H1 (cell line): ENCODE results near the gene PTGFR. TPM values are rescaled to one million over a fixed set of nuclear protein-coding genes. Genes with fewer than 3 reads are reported as not detected.

Source experiments
- CTCF ChIA-PET: fragments of 300-600 bp; sonication (Branson Sonifier 250); formaldehyde crosslinking; loops from one replicate; lab custom pipeline; 2021; ENCODE audit not compliant: partially characterized antibody; lab: Charles Lee
- POLR2A ChIA-PET: fragments of 300-600 bp; sonication (Branson Sonifier 250); formaldehyde crosslinking; loops from one replicate; lab custom pipeline; 2021; ENCODE audit warnings: inconsistent platforms; ENCODE audit not compliant: partially characterized antibody; lab: Charles Lee
- DNase-seq, 2 experiments: peaks; one replicate each; pipeline versions ENCODE4 v3.0.0 to v3.0.0-alpha.2; 2010 to 2022; ENCODE audit warnings: low spot score in 2 of 2, low read depth in 1 of 2, mixed read lengths in 1 of 2
- FAIRE-seq: peaks from 2 replicates; lab custom pipeline; 2011; peaks lifted over from hg19 to GRCh38; lab: Jason Lieb, UNC
- H2AFZ ChIP-seq: 2 replicates; pipeline ENCODE4 v1.8.1; 2012; ENCODE audit warnings: low read length, inconsistent platforms
- H2AK5ac ChIP-seq: 2 replicates; pipeline ENCODE4 v1.6.1; 2013; ENCODE audit warnings: low read depth, low read length
- H2BK120ac ChIP-seq: replicated peaks from 2 replicates; pipeline ENCODE3; 2013; ENCODE audit warnings: low read depth, low read length, inconsistent platforms
- H2BK12ac ChIP-seq: 2 replicates; pipeline ENCODE4 v1.6.1; 2013; ENCODE audit warnings: low read depth, low read length
- H2BK15ac ChIP-seq: 2 replicates; pipeline ENCODE4 v1.6.1; 2013; ENCODE audit warnings: low read length
- H2BK20ac ChIP-seq: 2 replicates; pipeline ENCODE4 v1.6.1; 2013; ENCODE audit warnings: low read length
- H2BK5ac ChIP-seq: 2 replicates; pipeline ENCODE4 v1.6.1; 2013; ENCODE audit warnings: low read depth, low read length
- H3K14ac ChIP-seq: 2 replicates; pipeline ENCODE4 v1.6.1; 2013; ENCODE audit warnings: inconsistent platforms; ENCODE audit not compliant: insufficient read length
- H3K18ac ChIP-seq: 2 replicates; pipeline ENCODE4 v1.6.1; 2013; ENCODE audit warnings: low read length; ENCODE audit errors: extremely low read depth
- H3K23ac ChIP-seq: 2 replicates; pipeline ENCODE4 v1.6.1; 2013; ENCODE audit warnings: inconsistent platforms; ENCODE audit not compliant: insufficient read length
- H3K23me2 ChIP-seq: 2 replicates; pipeline ENCODE4 v1.6.1; 2013; ENCODE audit warnings: low read depth, low read length
- H3K27ac ChIP-seq: 2 replicates; pipeline ENCODE4 v1.6.1; 2011; ENCODE audit warnings: low read depth, low read length, inconsistent platforms
- H3K27me3 ChIP-seq, 4 experiments: replicated peaks in 1 of 4; 1 replicate in 1 of 4; 2 replicates in 3 of 4; pipeline versions ENCODE4 v1.6.1 to v1.8.1; 2011 to 2013; ENCODE audit warnings: low read length in 3 of 4, mild to moderate bottlenecking in 3 of 4, inconsistent platforms in 2 of 4, mixed read lengths in 2 of 4, moderate library complexity in 1 of 4; ENCODE audit not compliant: control insufficient read depth in 3 of 4, insufficient read depth in 3 of 4; ENCODE audit errors: extremely low read depth in 1 of 4
- H3K36me3 ChIP-seq, 4 experiments: 2 replicates each; pipeline versions ENCODE4 v1.6.1 to v1.8.1; 2011 to 2013; ENCODE audit warnings: mild to moderate bottlenecking in 4 of 4, low read length in 3 of 4, moderate library complexity in 2 of 4, control low read depth in 1 of 4, inconsistent platforms in 1 of 4; ENCODE audit not compliant: insufficient read depth in 4 of 4, control insufficient read depth in 2 of 4
- H3K4ac ChIP-seq: replicated peaks from 2 replicates; pipeline ENCODE3; 2013; ENCODE audit warnings: low read length, low read depth, mixed read lengths, inconsistent platforms; ENCODE audit not compliant: insufficient read length
- H3K4me1 ChIP-seq, 4 experiments: replicated peaks in 1 of 4; 1 replicate in 1 of 4; 2 replicates in 3 of 4; pipeline versions ENCODE4 v1.6.1 to v1.8.1; 2011 to 2013; ENCODE audit warnings: low read length in 3 of 4, inconsistent platforms in 2 of 4, mixed read lengths in 1 of 4; ENCODE audit not compliant: insufficient read depth in 4 of 4, control insufficient read depth in 3 of 4
- H3K4me2 ChIP-seq, 2 experiments: 2 replicates each; pipeline versions ENCODE4 v1.6.1 to v1.8.1; 2011 to 2013; ENCODE audit warnings: low read depth in 2 of 2, low read length in 2 of 2, control low read depth in 1 of 2, inconsistent platforms in 1 of 2, mild to moderate bottlenecking in 1 of 2; ENCODE audit not compliant: insufficient read depth in 1 of 2
- H3K4me3 ChIP-seq, 4 experiments: fragments of 200-600, 300-600 bp in 1 of 4; sonication (generic), shearing (Covaris generic), sonication (Bioruptor Twin) in 1 of 4; 2 replicates each; pipeline versions ENCODE4 v1.5.1 to v1.8.1; 2011 to 2016; ENCODE audit warnings: low read length in 4 of 4, low read depth in 3 of 4, control low read depth in 2 of 4, inconsistent platforms in 2 of 4, mild to moderate bottlenecking in 2 of 4, mixed read lengths in 1 of 4, moderate library complexity in 1 of 4; ENCODE audit not compliant: insufficient read depth in 2 of 4; ENCODE audit errors: extremely low read depth in 1 of 4
- H3K56ac ChIP-seq: replicated peaks from 2 replicates; pipeline ENCODE3; 2013; ENCODE audit warnings: low read depth, mild to moderate bottlenecking, mixed read lengths, low read length, inconsistent platforms; ENCODE audit not compliant: insufficient read length
- H3K79me1 ChIP-seq: 2 replicates; pipeline ENCODE4 v1.6.1; 2013; ENCODE audit warnings: low read depth, low read length, control low read depth
- H3K79me2 ChIP-seq, 2 experiments: 2 replicates each; pipeline versions ENCODE4 v1.6.1 to v1.8.1; 2012 to 2013; ENCODE audit warnings: low read length in 2 of 2, mild to moderate bottlenecking in 2 of 2, inconsistent platforms in 1 of 2; ENCODE audit not compliant: insufficient read depth in 2 of 2, control insufficient read depth in 1 of 2
- H3K9ac ChIP-seq, 4 experiments: replicated peaks in 1 of 4; 1 replicate in 1 of 4; 2 replicates in 3 of 4; pipeline versions ENCODE4 v1.6.1 to v1.8.1; 2011 to 2013; ENCODE audit warnings: low read depth in 3 of 4, low read length in 3 of 4, control low read depth in 2 of 4, mild to moderate bottlenecking in 2 of 4, moderate library complexity in 2 of 4, inconsistent platforms in 1 of 4; ENCODE audit errors: extremely low read depth in 1 of 4
- H3K9me3 ChIP-seq, 2 experiments: 2 replicates each; pipeline versions ENCODE4 v1.6.1 to v1.8.1; 2012 to 2013; ENCODE audit warnings: mild to moderate bottlenecking in 2 of 2, moderate library complexity in 2 of 2, control low read depth in 1 of 2, inconsistent platforms in 1 of 2, low read depth in 1 of 2, low read length in 1 of 2, mixed read lengths in 1 of 2; ENCODE audit not compliant: insufficient read depth in 2 of 2
- H4K20me1 ChIP-seq, 2 experiments: replicated peaks in 1 of 2; 2 replicates each; pipeline versions ENCODE3 to v1.8.1; 2011 to 2013; ENCODE audit warnings: inconsistent platforms in 2 of 2, low read length in 2 of 2, mild to moderate bottlenecking in 1 of 2; ENCODE audit not compliant: insufficient read depth in 2 of 2, control insufficient read depth in 1 of 2
- H4K5ac ChIP-seq: 2 replicates; pipeline ENCODE4 v1.6.1; 2013; ENCODE audit warnings: low read length, low read depth, mixed read lengths, inconsistent platforms; ENCODE audit not compliant: insufficient read length
- H4K8ac ChIP-seq: 2 replicates; pipeline ENCODE4 v1.8.0; 2013; ENCODE audit warnings: mild to moderate bottlenecking, moderate library complexity, low read length, inconsistent platforms; ENCODE audit not compliant: insufficient read depth; ENCODE audit errors: extremely low read depth
- H4K91ac ChIP-seq: replicated peaks from 2 replicates; pipeline ENCODE3; 2013; ENCODE audit warnings: low read length, mixed read lengths, inconsistent platforms; ENCODE audit not compliant: insufficient read length
- E2F6 ChIP-seq: IDR thresholded peaks from 2 replicates; pipeline ENCODE4 v1.6.1; 2012; ENCODE audit warnings: inconsistent platforms
- PHF8 ChIP-seq: fragments of 200-600 bp; sonication (generic); conservative IDR thresholded peaks from 2 replicates; pipeline ENCODE4 v1.7.1; 2012; ENCODE audit warnings: low read depth, mild to moderate bottlenecking, inconsistent platforms, low read length, moderate library complexity
- WGBS, 2 experiments: shearing (Covaris generic) in 1 of 2; methylation state at CpG; one replicate each; pipeline versions ENCODE4 v1.1.6 to v1.1.7; 2013 to 2015; ENCODE audit warnings: low lambda C conversion rate in 2 of 2, mixed read lengths in 2 of 2, inconsistent platforms in 1 of 2, low coverage in 1 of 2, missing lambda C conversion rate in 1 of 2; ENCODE audit not compliant: insufficient replicate concordance in 2 of 2, insufficient coverage in 1 of 2, insufficient read length in 1 of 2; ENCODE audit errors: extremely low coverage in 1 of 2, missing lambda C conversion rate in 1 of 2; 5-methylcytosine and 5-hydroxymethylcytosine counted together
- polyA plus RNA-seq, 7 experiments: library from polyadenylated mRNA; depleted of rRNA in 3 of 7; stranded (reverse) in 5 of 7; unstranded in 2 of 7; fragments of >200 nt in 5 of 7; fragments of 200-250 nt in 2 of 7; gene quantifications; 1 replicate in 5 of 7; 2 replicates in 1 of 7; 4 replicates in 1 of 7; pipeline versions ENCODE4 v1.2.1 to v1.2.3, GENCODE V29; 2011 to 2013; ENCODE audit warnings: missing spikeins in 2 of 7, mixed read lengths in 2 of 7
- total RNA-seq: library from RNA; stranded (reverse); fragmentation: NEBNext Ultra II Directional; extraction: Animal tissue kit (Norgen Biotek cat#: 25700); gene quantifications from 2 replicates; pipeline ENCODE4 v1.2.1, GENCODE V29; 2021

Gene PTGFR
- total and polyA plus RNA-seq, 2 of the 8 experiments (the other 6 are each of a cell fraction or from before 2014, with no cell fraction given): 0.02 TPM; not detected in 1

DNA sequence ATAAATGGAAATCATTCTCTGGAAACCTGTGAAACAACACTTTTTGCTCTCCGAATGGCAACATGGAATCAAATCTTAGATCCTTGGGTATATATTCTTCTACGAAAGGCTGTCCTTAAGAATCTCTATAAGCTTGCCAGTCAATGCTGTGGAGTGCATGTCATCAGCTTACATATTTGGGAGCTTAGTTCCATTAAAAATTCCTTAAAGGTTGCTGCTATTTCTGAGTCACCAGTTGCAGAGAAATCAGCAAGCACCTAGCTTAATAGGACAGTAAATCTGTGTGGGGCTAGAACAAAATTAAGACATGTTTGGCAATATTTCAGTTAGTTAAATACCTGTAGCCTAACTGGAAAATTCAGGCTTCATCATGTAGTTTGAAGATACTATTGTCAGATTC, 45.7 kb downstream of the PTGFR start:
- Histone ChIP-seq H3K27me3 (no peaks in the 10 kb centered on the region), H3K9ac (no peak overlapping the region), H4K20me1 (no peaks in the 10 kb centered on the region), H2BK20ac (no peak overlapping the region), H3K9me3 (no peaks in the 10 kb centered on the region), H3K4me1 (no peaks in the 10 kb centered on the region), H3K23ac (no peak overlapping the region), H2BK120ac (no peak overlapping the region), H3K14ac (no peak overlapping the region), H3K4ac (no peak overlapping the region), H4K91ac (no peak overlapping the region), H4K8ac (no peak overlapping the region), H2BK5ac (no peak overlapping the region), H3K23me2 (no peaks in the 10 kb centered on the region), H3K27ac (no peak overlapping the region), H3K79me2 (no peaks in the 10 kb centered on the region), H2AFZ (no peak overlapping the region), H3K4me2 (no peak overlapping the region), H4K5ac (no peak overlapping the region), H2BK12ac (no peak overlapping the region), H3K36me3 (no peaks in the 10 kb centered on the region), H3K4me3 (no peak overlapping the region), H2AK5ac (no peak overlapping the region), H3K56ac (no peak overlapping the region), H3K79me1 (no peaks in the 10 kb centered on the region), H2BK15ac (no peak overlapping the region), H3K18ac (no peak overlapping the region)
- no peak for DNase-seq
- CTCF ChIA-PET: interaction anchor here (0.6 to 1.8 kb wide), 3 partner anchors 10 to 177 kb away, joined by 3 to 6 read pairs (median 3); no protein-coding TSS in a partner anchor
- no peak for FAIRE-seq
- TF ChIP-seq E2F6: no peak
- no peak for TF ChIP-seq PHF8
- 96% methylated on average over 2 of the region's 2 CpGs; no CpG with 5 or more reads in 1 of the 2 experiments for WGBS, 2 experiments
- POLR2A ChIA-PET: no interaction called here
